GM08714 (cell line): ENCODE results near the gene KCNK5.

ENCODE experiments used
- H3K4me3 ChIP-seq: fragments of 200-500 bp; sonication (Bioruptor generic); 2 replicates; pipeline ENCODE4 v1.5.1; 2014; ENCODE audit warnings: mild to moderate bottlenecking, low read length, inconsistent platforms
- ZNF274 ChIP-seq: IDR thresholded peaks from 2 replicates; pipeline ENCODE4 v1.6.1; 2012; ENCODE audit warnings: mild to moderate bottlenecking, low read depth, low read length

KCNK5 gene

DNA sequence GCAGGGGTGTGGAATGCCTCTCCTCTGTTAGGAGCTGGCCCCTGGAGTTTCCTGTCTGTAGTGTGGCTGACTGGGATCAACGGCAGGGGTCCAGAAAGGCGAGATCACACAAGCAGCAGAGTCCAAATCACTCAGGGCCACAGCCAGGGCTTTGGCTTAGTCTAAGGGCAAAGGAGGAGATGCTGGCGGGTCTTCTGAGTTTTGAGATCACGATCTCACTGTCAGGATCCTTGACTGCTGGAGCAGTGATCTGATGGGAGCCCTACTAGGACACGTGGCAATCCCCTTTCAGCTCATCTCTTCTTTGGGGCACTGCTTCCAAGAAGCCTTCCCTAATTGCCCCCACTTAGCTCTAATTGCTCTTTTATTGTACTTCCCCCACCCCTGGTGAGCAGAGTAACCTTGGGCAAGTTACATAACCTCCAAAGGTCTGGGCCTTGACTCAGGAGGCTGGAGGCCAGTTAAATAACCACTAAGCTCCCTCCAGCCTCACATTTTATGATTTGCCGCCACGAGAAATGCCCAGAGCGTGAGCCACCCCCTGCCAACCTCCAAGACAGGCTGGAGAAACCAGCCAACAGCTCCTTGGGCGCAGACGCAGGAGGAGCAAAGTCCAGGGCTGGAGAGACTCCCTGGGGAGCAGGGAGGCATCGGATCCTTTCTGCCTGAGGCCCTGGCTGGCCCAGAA is 12.0 kb downstream of the KCNK5 start:
- no peak for TF ChIP-seq ZNF274
- no peak overlapping the region for H3K4me3 ChIP-seq

GRCh38 chr6:39215640-39216158 is 13.6 kb downstream of the KCNK5 start:
- no peak overlapping the region for H3K4me3 ChIP-seq
- no peak for TF ChIP-seq ZNF274

GRCh38 chr6:39214846-39215639 is 14.2 kb downstream of the KCNK5 start:
- H3K4me3 ChIP-seq: no peak overlapping the region
- TF ChIP-seq ZNF274: no peak

DNA sequence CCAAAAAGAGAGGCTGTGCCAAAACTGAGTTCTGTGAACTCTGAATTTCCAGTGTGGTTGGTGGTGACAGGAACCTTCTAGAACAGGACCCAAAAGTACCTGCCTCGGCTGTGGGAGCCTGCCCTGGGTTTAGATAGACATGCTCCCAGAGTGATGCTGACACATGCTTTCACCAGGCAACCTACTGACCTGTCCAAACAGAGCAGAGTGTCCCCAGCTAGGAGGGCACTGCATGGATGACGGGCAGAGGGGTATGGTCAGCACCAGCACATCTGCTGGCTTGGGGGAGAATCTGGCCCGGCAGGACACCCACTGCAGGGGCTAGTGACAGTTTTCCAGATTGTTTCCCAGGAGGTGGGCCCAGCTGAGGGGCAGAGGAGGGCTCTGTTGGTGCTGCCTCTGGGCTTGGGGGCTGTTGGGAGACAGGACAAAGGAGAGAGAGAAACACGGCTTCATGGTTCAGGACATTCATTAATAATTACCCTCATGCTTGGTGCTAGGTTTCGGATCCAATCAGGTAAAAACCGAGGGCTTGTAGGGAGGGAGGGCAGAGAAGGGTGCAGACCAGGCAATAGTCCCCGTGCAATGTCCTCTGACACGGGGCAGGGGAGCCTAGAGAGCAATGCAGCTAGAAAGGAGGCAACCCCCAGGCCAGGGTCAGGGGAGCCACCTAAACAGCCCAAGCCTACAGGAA is 15.0 kb downstream of the KCNK5 start:
- H3K4me3 ChIP-seq: no peak overlapping the region; the same call in 1 of the 2 replicates
- no peak for TF ChIP-seq ZNF274

- no peak overlapping the region for H3K4me3 ChIP-seq
- no peak for TF ChIP-seq ZNF274
Measured at GRCh38 chr6:39213195-39213920, 15.9 kb downstream of the KCNK5 start.

DNA sequence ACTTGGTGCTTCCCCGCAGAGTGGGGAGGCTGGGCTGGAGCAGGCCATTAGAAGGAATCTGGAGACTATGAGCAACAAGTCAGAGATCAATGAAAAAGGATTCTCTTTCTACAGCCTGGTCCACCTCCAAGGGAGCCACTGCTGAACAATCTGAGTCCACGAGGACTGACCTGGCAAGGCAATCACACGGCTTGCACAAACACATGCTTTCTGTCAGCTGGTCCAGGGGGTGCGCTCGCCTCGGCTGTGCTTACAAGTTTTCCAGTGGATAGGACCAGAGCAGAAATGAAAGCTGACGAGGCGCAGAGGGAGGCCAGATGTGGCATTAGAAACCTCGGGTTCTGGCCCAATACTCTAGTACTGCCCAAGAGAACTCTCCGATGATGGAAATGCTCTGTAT is 18.1 kb downstream of the KCNK5 start:
- no peak for TF ChIP-seq ZNF274
- no peak overlapping the region for H3K4me3 ChIP-seq

- no peak overlapping the region for H3K4me3 ChIP-seq
- no peak for TF ChIP-seq ZNF274
Measured at GRCh38 chr6:39210450-39210849, 18.8 kb downstream of the KCNK5 start.

- no peak for TF ChIP-seq ZNF274
- H3K4me3 ChIP-seq: no peak overlapping the region
Measured at GRCh38 chr6:39209911-39210310, 19.4 kb downstream of the KCNK5 start.

- TF ChIP-seq ZNF274: no peak
- H3K4me3 ChIP-seq: no peak overlapping the region
Measured at GRCh38 chr6:39209360-39209811, 19.9 kb downstream of the KCNK5 start.

DNA sequence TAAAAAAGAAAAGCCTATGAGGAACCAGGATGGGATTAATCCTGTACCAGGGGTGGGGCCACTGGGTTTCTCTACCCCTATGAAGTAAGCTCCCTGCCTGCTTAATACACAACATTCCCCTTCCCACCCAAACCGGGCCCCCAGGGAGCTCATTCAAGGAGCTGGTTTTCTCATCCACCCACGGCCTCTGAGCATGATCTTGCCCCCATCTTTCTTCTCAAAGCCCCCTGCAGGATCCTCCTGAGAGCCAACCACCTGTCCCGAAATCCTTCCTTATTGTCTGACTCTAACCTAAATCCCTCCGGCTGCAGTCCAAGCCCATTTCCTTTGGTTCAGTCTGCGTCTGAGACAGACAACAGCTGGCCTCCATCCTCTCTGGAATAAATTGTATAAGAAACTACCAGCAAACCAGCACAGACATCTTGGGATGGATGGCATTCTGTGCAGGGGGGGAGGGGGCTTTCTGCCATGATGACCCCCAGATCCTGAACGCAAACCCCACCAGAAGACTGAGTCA is 21.0 kb downstream of the KCNK5 start:
- no peak overlapping the region for H3K4me3 ChIP-seq
- TF ChIP-seq ZNF274: no peak

DNA sequence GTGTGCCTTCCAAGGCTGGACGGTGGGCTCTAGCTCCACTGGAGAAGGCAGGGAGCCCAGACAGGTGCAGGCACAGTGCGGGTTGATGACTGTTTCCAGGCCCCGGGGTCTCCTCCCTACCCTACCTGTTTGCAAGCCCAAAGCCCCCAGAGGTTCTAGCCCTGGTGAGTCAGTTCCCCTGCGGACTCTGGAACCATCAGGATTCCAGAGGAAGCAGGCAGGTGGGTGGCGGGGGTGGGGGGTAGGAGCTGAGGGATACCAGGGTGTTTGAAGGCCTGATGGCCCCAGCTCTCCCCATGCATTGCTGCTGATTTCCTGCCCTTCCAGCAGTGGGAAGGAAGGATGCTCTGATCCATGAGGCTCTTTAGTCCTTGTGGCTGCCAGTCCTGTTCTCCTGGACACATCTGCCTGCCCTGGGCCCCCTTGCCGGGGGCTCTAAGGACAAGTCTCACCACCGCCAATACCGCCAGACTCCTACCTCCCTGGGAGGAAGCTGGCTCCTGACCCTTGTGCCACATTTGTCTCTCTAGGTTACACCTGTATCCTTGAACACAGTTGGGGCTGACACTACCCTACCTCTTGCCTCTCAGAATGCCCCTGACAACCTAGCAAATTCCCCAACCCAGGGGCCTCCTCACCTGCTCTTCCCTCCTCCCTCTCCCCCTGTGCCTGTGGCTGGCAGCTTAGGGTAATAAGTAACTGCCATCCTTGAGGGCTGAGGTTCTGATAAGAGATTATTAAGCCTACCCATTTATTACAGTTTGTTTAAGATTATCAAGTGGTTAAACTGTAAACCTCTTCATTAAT is 21.7 kb downstream of the KCNK5 start:
- no peak for TF ChIP-seq ZNF274
- no peak overlapping the region for H3K4me3 ChIP-seq

- TF ChIP-seq ZNF274: no peak
- no peak overlapping the region for H3K4me3 ChIP-seq
Measured at GRCh38 chr6:39206250-39206721, 23.0 kb downstream of the KCNK5 start.

GRCh38 chr6:39204646-39205244 is 24.5 kb downstream of the KCNK5 start:
- TF ChIP-seq ZNF274: no peak
- H3K4me3 ChIP-seq: no peak overlapping the region
